GM15510 (cell line): ENCODE results near the gene CRACR2B.

Experiments
- POLR2A ChIP-seq: IDR thresholded peaks from 3 replicates; pipeline ENCODE4 v1.6.1; 2011; ENCODE audit warnings: borderline replicate concordance; ENCODE audit not compliant: insufficient read length; ENCODE audit errors: extremely low read depth

CRACR2B gene

GRCh38 chr11:834371-835316 is 6.9 kb downstream of the CRACR2B start:
- TF ChIP-seq POLR2A: no peak

GRCh38 chr11:836274-836673 is 8.6 kb downstream of the CRACR2B start:
- no peak for TF ChIP-seq POLR2A

- TF ChIP-seq POLR2A: no peak
Measured at GRCh38 chr11:836700-837099, 9.0 kb downstream of the CRACR2B start.

GRCh38 chr11:837189-837989 is 9.7 kb downstream of the CRACR2B start:
- no peak for TF ChIP-seq POLR2A

- no peak for TF ChIP-seq POLR2A
Measured at GRCh38 chr11:837990-838307, 10.2 kb downstream of the CRACR2B start.

GRCh38 chr11:838441-839279 is 10.9 kb downstream of the CRACR2B start:
- TF ChIP-seq POLR2A: no peak

- TF ChIP-seq POLR2A: peak; percentile 17
Measured at GRCh38 chr11:839280-839623, 11.5 kb downstream of the CRACR2B start.

GRCh38 chr11:839875-840617 is 12.3 kb downstream of the CRACR2B start:
- TF ChIP-seq POLR2A: no peak

GRCh38 chr11:841981-842369 is 14.3 kb downstream of the CRACR2B start:
- no peak for TF ChIP-seq POLR2A

GRCh38 chr11:842370-843002 is 14.8 kb downstream of the CRACR2B start, which contains the start of the genes POLR2L and TSPAN4:
Gene POLR2L, minus strand, starts transcription at chr11:842529. Its CDS starts 21 bp downstream, at chr11:842508.
Gene TSPAN4, plus strand, starts transcription at chr11:842852. Its CDS starts 7,453 bp downstream, at chr11:850305.
- peak; percentile 99 for TF ChIP-seq POLR2A

- TF ChIP-seq POLR2A: no peak
Measured at GRCh38 chr11:843086-843734, 15.5 kb downstream of the CRACR2B start.

GRCh38 chr11:843818-844692 is 16.3 kb downstream of the CRACR2B start:
- TF ChIP-seq POLR2A: no peak

- no peak for TF ChIP-seq POLR2A
Measured at GRCh38 chr11:844693-845644, 17.2 kb downstream of the CRACR2B start.
